Small intestine (tissue), 7 donors: ENCODE measurements around the gene SPEN. TPM values are rescaled to one million over a fixed set of nuclear protein-coding genes. Genes with fewer than 3 reads are reported as not detected.
"Not testable (repeated sequence)": the region's sequence is repeated elsewhere in the genome, so short reads cannot be mapped to it uniquely, and the experiment has no call there.

Experiments
- DNase-seq, 2 donors: peaks; one replicate each; pipeline versions ENCODE4 v3.0.0 to v3.0.0-alpha.2; 2013
- FAIRE-seq: peaks from 2 replicates; lab custom pipeline; 2012; peaks lifted over from hg19 to GRCh38; lab: Jason Lieb, UNC
- H3K27ac ChIP-seq, 3 donors: one replicate each; pipeline ENCODE4 v1.5.1; 2013; ENCODE audit warnings: low read length in 2 of 3, mild to moderate bottlenecking in 2 of 3, control low read depth in 1 of 3, inconsistent platforms in 1 of 3, low read depth in 1 of 3, moderate library complexity in 1 of 3
- H3K27me3 ChIP-seq, 3 donors: one replicate each; pipeline ENCODE4 v1.6.1; 2013; ENCODE audit warnings: low read length in 3 of 3, inconsistent platforms in 1 of 3; ENCODE audit not compliant: control insufficient read depth in 3 of 3, insufficient read depth in 3 of 3
- H3K36me3 ChIP-seq, 3 donors: one replicate each; pipeline ENCODE4 v1.6.1; 2013; ENCODE audit warnings: low read length in 3 of 3, inconsistent platforms in 1 of 3, low read depth in 1 of 3, mild to moderate bottlenecking in 1 of 3, moderate library complexity in 1 of 3; ENCODE audit not compliant: control insufficient read depth in 3 of 3, insufficient read depth in 2 of 3
- H3K4me1 ChIP-seq, 3 donors: one replicate each; pipeline ENCODE4 v1.6.1; 2013; ENCODE audit warnings: low read length in 2 of 3, inconsistent platforms in 1 of 3, low read depth in 1 of 3, mild to moderate bottlenecking in 1 of 3, moderate library complexity in 1 of 3; ENCODE audit not compliant: control insufficient read depth in 3 of 3, insufficient read depth in 2 of 3
- H3K4me3 ChIP-seq, 3 donors: one replicate each; pipeline ENCODE4 v1.5.1; 2013; ENCODE audit warnings: low read length in 3 of 3, control low read depth in 1 of 3, inconsistent platforms in 1 of 3, low read depth in 1 of 3, mild to moderate bottlenecking in 1 of 3, moderate library complexity in 1 of 3
- H3K9me3 ChIP-seq, 2 donors: one replicate each; pipeline ENCODE4 v1.6.1; 2013; ENCODE audit warnings: low read depth in 1 of 2, low read length in 1 of 2; ENCODE audit not compliant: control insufficient read depth in 2 of 2, insufficient read depth in 1 of 2
- WGBS, 3 donors: extraction: QIAGEN DNeasy Blood & Tissue Kit; methylation state at CpG; one replicate each; pipeline ENCODE4 v1.1.7; 2013; 5-methylcytosine and 5-hydroxymethylcytosine counted together
- polyA plus RNA-seq, 4 donors: library from polyadenylated mRNA; stranded (reverse) in 3 of 4; unstranded in 1 of 4; fragments of 200-250 nt in 3 of 4; fragments of 120-200 nt in 1 of 4; gene quantifications; one replicate each; pipeline versions ENCODE4 v1.2.1 to v1.2.3, GENCODE V29; 2013
- donor health status: healthy with polysubstance abuse.
- donor health status: control.
- donor health status: control.
- donor health status: Bipolar disorder and iron deficiency.
- donor health status: healthy.

SPEN gene
- polyA plus RNA-seq, 4 donors, result 12.2 to 48.8 (median 15.9) TPM

- Histone ChIP-seq H3K36me3 (peaks cover 0 to 20% (median 2%) of the 10 kb centered on the region in 3 donors), H3K4me1 (peaks cover 2 to 15% (median 4%) of the 10 kb centered on the region in 3 donors), H3K9me3 (no peaks in the 10 kb centered on the region), H3K27ac (peak overlapping the region; percentile 45 to 96 (median 89)), H3K27me3 (no peaks in the 10 kb centered on the region), H3K4me3 (peak overlapping the region in 2 of 3 donors; percentile 19 to 26)
- WGBS, 3 donors, result 23 to 34% (median 30%) methylated on average over 4 of the region's 4 CpGs
- FAIRE-seq (no peak), DNase-seq (peak in 1 of 2 donors; percentile 6)
Observed at GRCh38 chr1:15886611-15887167, 39.2 kb downstream of the SPEN start.

- H3K4me3 ChIP-seq, H3K27me3 ChIP-seq, FAIRE-seq, DNase-seq, H3K9me3 ChIP-seq, H3K4me1 ChIP-seq: not testable (repeated sequence)
- H3K36me3 ChIP-seq, result peaks cover 0 to 28% (median 2%) of the 10 kb centered on the region in 3 donors
- WGBS, 3 donors, result 68 to 80% (median 77%) methylated on average over 6 of the region's 6 CpGs
- H3K27ac ChIP-seq, result peak overlapping the region in 1 of 3 donors; percentile 34
Observed at GRCh38 chr1:15892857-15893599, 45.5 kb downstream of the SPEN start.

- Histone ChIP-seq H3K4me3 (no peak overlapping the region), H3K36me3 (peaks cover 0 to 29% (median 2%) of the 10 kb centered on the region in 3 donors), H3K9me3 (no peaks in the 10 kb centered on the region), H3K27ac (no peak overlapping the region), H3K4me1 (no peaks in the 10 kb centered on the region), H3K27me3 (no peaks in the 10 kb centered on the region)
- FAIRE-seq (no peak), DNase-seq (no peak)
Observed at GRCh38 chr1:15895233-15895632, 47.7 kb downstream of the SPEN start.

- H3K27me3 ChIP-seq, H3K4me1 ChIP-seq, H3K27ac ChIP-seq, H3K9me3 ChIP-seq, FAIRE-seq, DNase-seq, H3K4me3 ChIP-seq: not testable (repeated sequence)
- peaks cover 0 to 27% (median 0%) of the 10 kb centered on the region in 3 donors for H3K36me3 ChIP-seq
- 91 to 94% (median 92%) methylated on average over 18 to 20 of the region's 20 CpGs for WGBS, 3 donors
Observed at GRCh38 chr1:15896841-15897610, 49.5 kb downstream of the SPEN start.

- no peaks in the 10 kb centered on the region for H3K9me3 ChIP-seq
- no peaks in the 10 kb centered on the region for H3K4me1 ChIP-seq
- peaks cover 0 to 30% (median 0%) of the 10 kb centered on the region in 3 donors for H3K36me3 ChIP-seq
- DNase-seq (no peak), FAIRE-seq (no peak)
- 79 to 89% (median 84%) methylated on average over 9 of the region's 9 CpGs for WGBS, 3 donors
- H3K27ac ChIP-seq, result no peak overlapping the region
- H3K4me3 ChIP-seq, result no peak overlapping the region
- H3K27me3 ChIP-seq, result no peaks in the 10 kb centered on the region
Observed at GRCh38 chr1:15899266-15899665, 51.8 kb downstream of the SPEN start.

- Histone ChIP-seq H3K4me1 (no peaks in the 10 kb centered on the region), H3K9me3 (no peaks in the 10 kb centered on the region), H3K27me3 (no peaks in the 10 kb centered on the region), H3K36me3 (peaks cover 0 to 36% (median 0%) of the 10 kb centered on the region in 3 donors), H3K27ac (no peak overlapping the region), H3K4me3 (no peak overlapping the region)
- DNase-seq (no peak), FAIRE-seq (no peak)
- WGBS, 3 donors, result 83 to 91% (median 87%) methylated on average over 8 of the region's 8 CpGs
Observed at GRCh38 chr1:15900662-15901279, 53.3 kb downstream of the SPEN start.

- Histone ChIP-seq H3K9me3 (no peaks in the 10 kb centered on the region), H3K36me3 (peaks cover 0 to 39% (median 0%) of the 10 kb centered on the region in 3 donors), H3K27ac (no peak overlapping the region), H3K4me1 (no peaks in the 10 kb centered on the region), H3K27me3 (no peaks in the 10 kb centered on the region), H3K4me3 (no peak overlapping the region)
- DNase-seq, result no peak
- WGBS, 3 donors, result 74 to 81% (median 79%) methylated on average over 3 of the region's 3 CpGs
- no peak for FAIRE-seq
Observed at GRCh38 chr1:15902882-15903281, 55.4 kb downstream of the SPEN start.

- no peak for FAIRE-seq
Observed at GRCh38 chr1:15908597-15908996, 61.1 kb downstream of the SPEN start.

More at GRCh38 chr1:15908597-15908996, 61.1 kb downstream of the SPEN start:
- no peak overlapping the region for H3K27ac ChIP-seq
- no peaks in the 10 kb centered on the region for H3K27me3 ChIP-seq
- H3K36me3 ChIP-seq, result peaks cover 0 to 32% (median 9%) of the 10 kb centered on the region in 3 donors
- no peak for DNase-seq
- WGBS, 3 donors, result 94 to 96% (median 95%) methylated on average over 4 of the region's 4 CpGs
- no peaks in the 10 kb centered on the region for H3K4me1 ChIP-seq
- no peak overlapping the region for H3K4me3 ChIP-seq
- H3K9me3 ChIP-seq, result no peaks in the 10 kb centered on the region
